GM15510 (cell line): ENCODE data around the gene PPP1R13B.
A peak's percentile ranks its signal among the peaks of the same experiment; 100 is the strongest.

Experiments
- POLR2A ChIP-seq: IDR thresholded peaks from 3 replicates; pipeline ENCODE4 v1.6.1; 2011; ENCODE audit warnings: borderline replicate concordance; ENCODE audit not compliant: insufficient read length; ENCODE audit errors: extremely low read depth

PPP1R13B gene

GRCh38 chr14:103688906-103689902 is 158.2 kb downstream of the PPP1R13B start:
- TF ChIP-seq POLR2A = peak; percentile 20

DNA sequence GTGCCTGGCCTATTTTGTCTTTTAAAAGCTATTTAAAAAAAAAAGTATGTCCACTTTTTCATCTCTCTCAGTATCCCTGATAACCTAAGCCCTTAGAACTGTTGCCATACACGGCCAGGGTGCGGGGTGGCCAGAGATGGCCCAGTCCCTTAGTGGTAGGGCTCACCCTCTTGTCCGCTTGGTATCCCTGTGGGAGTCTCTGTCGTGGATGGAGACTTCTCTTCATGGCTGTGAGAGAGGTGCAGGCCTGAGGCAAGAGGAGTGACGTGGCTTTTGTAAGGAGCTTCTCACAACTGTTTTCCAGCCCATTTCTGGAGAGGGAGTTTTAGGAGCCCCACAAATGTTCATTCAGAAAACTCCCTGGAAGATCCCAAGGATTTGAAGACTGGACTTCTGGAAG is 158.9 kb downstream of the PPP1R13B start:
- no peak for TF ChIP-seq POLR2A

- TF ChIP-seq POLR2A = no peak
Observed at GRCh38 chr14:103687712-103688111, 159.7 kb downstream of the PPP1R13B start.

DNA sequence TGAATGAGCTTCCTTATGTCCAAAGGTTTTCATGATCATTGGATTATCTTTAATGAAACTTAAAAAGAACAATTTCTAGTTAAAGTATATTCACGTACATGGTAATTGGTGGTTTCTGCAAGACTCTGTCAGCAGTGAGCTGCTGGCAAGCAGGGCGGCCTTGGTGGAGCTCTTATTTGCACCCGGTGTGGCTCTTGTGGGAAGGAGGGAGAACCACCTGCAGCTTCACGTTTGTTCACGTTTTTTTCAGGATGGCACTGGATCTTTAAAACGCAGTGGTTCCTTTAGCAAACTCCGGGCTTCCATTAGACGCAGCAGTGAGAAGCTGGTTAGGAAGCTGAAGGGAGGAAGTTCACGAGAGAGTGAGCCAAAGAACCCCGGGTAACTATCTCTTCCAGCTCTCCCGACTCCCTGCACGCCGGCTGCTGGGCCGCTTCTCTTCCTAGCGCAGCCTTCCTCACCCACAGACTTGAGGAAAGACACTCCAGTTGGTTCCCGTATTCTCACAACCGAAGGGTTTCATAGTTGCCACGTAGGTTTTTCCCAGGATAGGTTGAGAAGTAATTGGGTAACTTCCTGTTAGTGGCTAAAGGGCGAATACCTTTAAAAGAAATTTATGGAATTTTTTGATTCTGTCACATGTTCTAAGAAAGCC is 160.4 kb downstream of the PPP1R13B start:
- no peak for TF ChIP-seq POLR2A

DNA sequence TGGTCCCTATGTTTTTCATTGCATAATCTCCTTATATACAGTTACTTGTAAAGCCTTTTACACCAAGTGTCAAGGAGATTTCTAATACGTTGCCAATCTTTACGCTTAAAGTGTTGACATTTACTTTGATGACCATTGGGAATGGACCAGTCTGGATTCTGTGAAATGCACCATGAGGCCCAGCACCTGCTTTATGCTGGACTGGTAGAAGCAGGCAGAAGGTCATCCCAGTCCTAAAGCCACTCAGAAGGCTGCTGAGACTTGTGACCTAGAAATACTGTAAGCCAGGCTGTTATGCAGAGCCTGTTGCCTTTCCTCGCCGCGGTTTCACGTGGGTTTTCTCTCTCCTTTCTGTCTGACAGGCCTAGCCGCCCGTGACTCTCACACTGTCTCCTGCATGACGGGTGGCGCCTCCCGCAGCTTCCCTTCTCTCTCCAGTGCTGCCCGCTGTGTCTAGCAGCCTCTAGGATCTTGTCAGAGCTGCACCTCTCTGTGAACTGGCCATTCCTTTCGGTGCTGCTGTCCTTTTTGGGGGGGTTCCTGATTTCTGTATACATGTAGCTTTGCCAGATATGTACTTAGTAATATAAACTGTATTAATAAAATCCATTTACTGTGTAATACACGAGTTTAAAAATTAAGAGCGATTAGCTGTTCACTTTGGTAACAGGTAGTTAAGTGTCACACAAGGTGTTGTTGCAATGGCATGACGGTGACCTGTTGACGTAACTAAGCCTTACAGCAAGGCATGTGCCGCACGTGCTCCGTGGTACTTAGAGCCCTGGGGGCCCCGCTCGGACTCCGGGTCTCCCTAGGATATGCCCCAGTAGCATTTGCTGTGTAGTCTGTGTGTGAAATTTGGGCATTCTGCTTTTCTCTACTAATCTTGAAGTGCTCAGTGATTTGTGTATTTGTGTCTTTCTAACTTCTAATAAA is 161.8 kb downstream of the PPP1R13B start:
- TF ChIP-seq POLR2A = no peak

DNA sequence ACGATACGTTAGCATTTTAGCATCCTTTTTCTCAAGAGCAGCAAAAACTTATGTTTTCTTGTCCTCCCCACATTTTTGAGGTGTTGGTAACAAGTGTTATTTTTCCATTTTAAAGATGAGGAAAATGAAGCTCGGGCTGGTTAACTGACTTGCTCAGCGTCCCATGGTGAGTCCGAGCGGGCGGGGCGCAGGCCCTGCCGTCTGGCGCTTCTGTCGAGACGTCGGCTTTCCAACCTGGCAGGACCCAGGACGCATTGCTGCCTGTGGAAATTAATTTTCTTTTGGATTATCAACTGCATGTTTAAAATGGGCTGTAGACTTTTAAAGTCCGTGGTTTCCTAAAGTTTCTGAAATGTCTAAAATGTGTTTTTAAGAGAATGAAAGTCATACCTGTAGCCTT is 162.5 kb downstream of the PPP1R13B start:
- no peak for TF ChIP-seq POLR2A

- TF ChIP-seq POLR2A = no peak
Observed at GRCh38 chr14:103684471-103684870, 162.9 kb downstream of the PPP1R13B start.
